ENCODE measurements around the gene CARD10. TPM values are rescaled to one million over a fixed set of nuclear protein-coding genes. Genes with fewer than 3 reads are reported as not detected.

The CARD10 gene
- total RNA-seq, 1 experiment from 2014 or later = 17.7 TPM

- no peaks in the 10 kb centered on the region for H4K20me1 ChIP-seq (ENCODE audit: control insufficient read depth, insufficient read depth, insufficient read length)
- no peak overlapping the region for H2AK5ac ChIP-seq (ENCODE audit: insufficient read length, low read length)
- no peak overlapping the region for H3K27ac Mint-ChIP-seq
- no peak overlapping the region for H2AFZ ChIP-seq (ENCODE audit: low read length)
- H2BK12ac ChIP-seq (ENCODE audit: insufficient read length, low read depth, low read length) = no peak overlapping the region
- no peak overlapping the region for H3T11ph ChIP-seq (ENCODE audit: low read length)
- H2BK15ac ChIP-seq (ENCODE audit: low read depth, low read length) = no peak overlapping the region
- no peak overlapping the region for H4K5ac ChIP-seq (ENCODE audit: insufficient read length, low read depth, low read length)
- H3K23me2 ChIP-seq (ENCODE audit: insufficient read length, low read depth, low read length, poor library complexity, severe bottlenecking) = peaks cover 13% of the 10 kb centered on the region
- no peak overlapping the region for H3K18ac ChIP-seq (ENCODE audit: insufficient read length, low read depth, low read length)
- peaks cover 7% of the 10 kb centered on the region; the same call in 1 of the 2 replicates for H3K4me1 ChIP-seq (ENCODE audit: insufficient read depth, low read length)
- peak; percentile 10 for DNase-seq
- H3K9ac ChIP-seq (ENCODE audit: extremely low read depth, insufficient read length, low read length) = no peak overlapping the region
- no peak overlapping the region for H3K23ac ChIP-seq (ENCODE audit: insufficient read length, low read depth, low read length)
- H3K4me2 ChIP-seq (ENCODE audit: insufficient read depth, insufficient read length, low read length) = no peak overlapping the region
- no peaks in the 10 kb centered on the region for H3K79me1 ChIP-seq (ENCODE audit: insufficient read depth, low read depth, low read length, poor library complexity, severe bottlenecking)
- no peak overlapping the region for H3K27ac ChIP-seq (ENCODE audit: insufficient read length, low read depth, low read length)
- WGBS (ENCODE audit: extremely low coverage, insufficient read length, low lambda C conversion rate) = no CpG with 5 or more reads among the region's 7 CpGs
- H2BK20ac ChIP-seq (ENCODE audit: low read depth, low read length, poor library complexity, severe bottlenecking) = no peak overlapping the region
- no peaks in the 10 kb centered on the region for H3K9me3 ChIP-seq (ENCODE audit: control insufficient read depth, low read depth, low read length)
- no peak overlapping the region for H3K4me3 Mint-ChIP-seq
- no peak overlapping the region for H2BK120ac ChIP-seq (ENCODE audit: low read depth, low read length, poor library complexity, severe bottlenecking)
- H3K4ac ChIP-seq (ENCODE audit: low read depth, low read length) = no peak overlapping the region
- TF ChIP-seq CTCF (conservative IDR thresholded peaks at IDR 0.05) = no peak
- no peak overlapping the region for H2BK5ac ChIP-seq (ENCODE audit: insufficient read length, low read length)
- H4K8ac ChIP-seq (replicated peaks; ENCODE audit: insufficient read length, low read depth, low read length) = no peak overlapping the region
- no peak overlapping the region for H3K56ac ChIP-seq (ENCODE audit: insufficient read length, low read depth, low read length)
- H3K14ac ChIP-seq (ENCODE audit: insufficient read depth, low read length) = no peak overlapping the region
- peaks cover 3% of the 10 kb centered on the region; the same call in 1 of the 2 replicates for H3K27me3 ChIP-seq (ENCODE audit: insufficient read depth, low read length)
- H3K9me3 Mint-ChIP-seq = no peaks in the 10 kb centered on the region; a peak in 1 of 5 replicates
- no peaks in the 10 kb centered on the region for H3K79me2 ChIP-seq (ENCODE audit: insufficient read depth, low read length)
- no peak overlapping the region for H4K91ac ChIP-seq (ENCODE audit: insufficient read length, low read depth, low read length)
- peaks cover 40 to 45% of the 10 kb centered on the region in 2 experiments for H3K4me1 Mint-ChIP-seq
- peaks cover 67% of the 10 kb centered on the region for H3K27me3 Mint-ChIP-seq (ENCODE audit: low read depth)
- H3K36me3 Mint-ChIP-seq (ENCODE audit: insufficient read depth in 1 of 3, low read depth in 3 of 3) = peaks cover 0 to 2% (median 0%) of the 10 kb centered on the region in 3 experiments; a peak in 1 of 7 replicates
Measured at GRCh38 chr22:37557321-37558001, 38.2 kb upstream of the CARD10 start.
